Brain pericyte (primary cell): ENCODE data around the gene SYNGAP1.
"Not testable (repeated sequence)": the region's sequence is repeated elsewhere in the genome, so short reads cannot be mapped to it uniquely, and the experiment has no call there.

Source experiments
- DNase-seq: peaks from one replicate; pipeline ENCODE4 v3.0.0-alpha.2; 2012; ENCODE audit warnings: low read depth, low spot score

SYNGAP1 gene

DNA sequence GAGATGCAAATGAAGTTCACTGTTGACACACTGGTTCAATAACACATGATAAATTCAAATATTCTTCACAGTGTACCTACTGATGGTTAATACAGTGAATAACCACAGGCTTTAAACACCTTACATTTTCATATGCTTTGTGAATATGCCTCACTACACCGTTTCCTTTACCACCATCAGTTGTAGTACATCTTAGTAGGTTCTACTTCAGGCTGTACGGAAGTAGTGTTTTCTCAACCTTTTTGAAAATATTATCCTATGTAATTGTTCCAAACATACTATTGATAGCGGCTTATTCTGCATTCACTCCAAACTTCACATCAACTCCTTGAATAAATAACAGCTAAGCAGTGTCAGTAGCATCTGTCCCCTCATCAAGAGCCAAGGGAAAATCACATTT is 49.8 kb downstream of the SYNGAP1 start:
- DNase-seq: no peak

GRCh38 chr6:33477864-33478263 is 58.0 kb downstream of the SYNGAP1 start:
- DNase-seq: no peak

GRCh38 chr6:33481192-33481591 is 61.3 kb downstream of the SYNGAP1 start:
- DNase-seq: no peak

DNA sequence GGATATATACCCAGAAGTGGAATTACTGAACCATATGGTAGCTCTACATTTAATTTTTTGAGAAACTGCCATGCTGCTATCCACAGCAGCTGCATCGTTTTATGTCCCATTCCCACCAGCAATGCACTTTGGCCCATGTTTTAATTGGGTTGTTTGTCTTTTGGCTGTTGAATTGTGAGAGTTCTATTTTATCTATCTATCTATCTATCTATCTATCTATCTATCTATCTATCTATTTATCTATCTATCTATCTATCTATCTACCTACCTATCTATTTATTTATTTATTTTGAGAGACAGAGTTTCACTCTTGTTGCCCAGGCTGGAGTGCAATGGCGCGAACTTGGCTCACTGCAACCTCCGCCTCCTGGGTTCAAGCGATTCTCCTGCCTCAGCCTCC is 62.8 kb downstream of the SYNGAP1 start:
- DNase-seq: not testable (repeated sequence)

GRCh38 chr6:33483678-33484077 is 63.8 kb downstream of the SYNGAP1 start:
- DNase-seq: no peak

GRCh38 chr6:33484673-33485262 is 64.9 kb downstream of the SYNGAP1 start:
- not testable (repeated sequence) for DNase-seq

- not testable (repeated sequence) for DNase-seq
These were observed 65.8 kb downstream of the SYNGAP1 start for GRCh38 chr6:33485680-33486079.

DNA sequence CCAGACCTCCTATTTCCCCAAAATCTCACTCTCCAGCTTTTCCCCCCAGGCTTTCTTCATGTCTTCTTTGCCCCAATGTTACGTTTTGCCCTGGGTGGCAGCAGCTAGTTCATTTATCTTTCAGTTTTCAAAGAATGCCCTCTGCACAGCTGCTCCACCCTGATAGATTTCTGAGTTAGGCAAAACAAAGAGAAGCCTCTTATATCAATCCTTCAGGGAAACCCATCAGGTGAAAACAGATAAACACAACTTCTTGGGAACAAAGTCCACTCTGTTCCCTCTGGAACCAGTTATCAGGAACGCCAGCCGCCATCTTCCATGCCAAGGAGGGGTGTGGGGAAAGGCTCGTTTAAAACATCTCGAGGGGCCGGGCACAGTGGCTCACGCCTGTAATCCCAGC is 68.5 kb downstream of the SYNGAP1 start:
- no peak for DNase-seq

DNA sequence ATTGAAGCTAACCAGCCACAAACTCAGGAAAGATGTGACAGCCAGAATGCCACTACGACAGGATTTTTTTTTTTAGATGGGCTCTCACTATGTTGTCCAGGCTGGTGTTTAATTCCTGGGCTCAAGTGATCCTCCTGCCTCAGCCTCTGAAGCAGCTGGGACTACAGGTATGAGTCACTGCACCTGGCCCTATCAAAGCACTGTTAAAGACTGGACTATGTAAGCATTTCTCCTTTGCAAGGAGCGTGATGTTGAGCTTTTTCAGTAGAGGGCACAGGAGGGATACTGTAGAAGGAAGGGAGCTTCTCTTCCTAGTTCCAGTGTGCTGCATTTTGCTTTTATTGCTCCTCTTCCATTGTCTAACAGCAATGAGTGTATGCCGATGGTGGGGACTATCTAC is 70.3 kb downstream of the SYNGAP1 start:
- no peak for DNase-seq

DNA sequence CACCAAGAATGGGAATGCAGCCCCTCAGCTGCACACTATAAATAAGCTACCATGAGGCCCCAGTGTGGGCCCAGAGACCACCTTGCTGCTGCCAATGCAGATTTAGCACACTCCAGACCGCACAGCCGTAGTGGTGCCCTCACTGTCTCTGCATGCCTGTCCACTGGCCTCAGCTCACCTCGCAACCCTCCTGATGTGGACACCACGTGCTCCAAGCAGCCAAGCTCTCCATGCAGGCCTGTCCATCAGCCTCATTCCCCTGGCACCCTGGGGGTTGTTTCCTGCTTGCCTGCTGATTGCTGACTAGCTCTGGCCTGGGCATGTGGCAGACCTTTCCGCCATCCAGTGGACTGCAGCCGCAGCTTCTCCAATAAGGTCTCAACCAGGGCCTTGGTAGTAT is 70.8 kb downstream of the SYNGAP1 start:
- DNase-seq: no peak

- DNase-seq: no peak
These were observed 72.2 kb downstream of the SYNGAP1 start for GRCh38 chr6:33492093-33492492.

GRCh38 chr6:33497157-33497556 is 77.3 kb downstream of the SYNGAP1 start:
- DNase-seq: no peak

DNA sequence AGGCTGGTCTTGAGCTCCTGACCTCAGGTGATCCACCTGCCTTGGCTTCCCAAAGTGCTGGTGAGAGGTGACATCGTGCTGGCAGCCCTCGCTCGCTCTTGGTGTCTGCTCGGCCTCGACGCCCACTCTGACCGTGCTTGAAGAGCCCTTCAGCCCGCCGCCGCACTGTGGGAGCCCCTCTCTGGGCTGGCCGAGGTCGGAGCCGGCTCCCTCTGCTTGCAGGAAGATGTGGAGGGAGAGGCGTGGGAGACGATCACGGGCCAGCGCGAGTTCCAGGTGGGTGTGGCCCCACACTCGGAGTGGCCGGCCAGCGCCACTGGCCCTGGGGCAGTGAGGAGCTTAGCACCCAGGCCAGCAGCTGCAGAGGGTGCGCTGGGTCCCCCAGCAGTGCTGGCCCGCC is 82.6 kb downstream of the SYNGAP1 start:
- no peak for DNase-seq

DNA sequence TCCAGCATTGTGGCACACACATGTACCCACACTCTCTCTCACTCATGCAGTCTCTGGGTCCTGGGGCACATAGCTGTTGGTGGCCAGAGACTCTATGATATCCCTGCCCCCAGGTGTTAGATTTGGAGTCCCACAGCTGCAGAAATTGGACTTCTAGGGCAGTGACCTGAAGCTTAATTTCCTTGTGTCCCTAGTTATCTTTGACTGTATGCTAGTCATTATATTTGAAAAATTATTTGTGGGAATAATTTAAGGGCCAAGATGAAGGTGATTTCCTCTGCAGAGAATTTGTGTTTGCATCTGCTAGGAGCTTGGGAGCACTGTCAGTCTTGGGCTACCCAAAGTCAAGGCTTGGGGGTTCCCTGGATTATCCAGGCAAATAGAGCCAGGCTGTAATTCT is 84.6 kb downstream of the SYNGAP1 start:
- no peak for DNase-seq
